Upper lobe of left lung (tissue), 6 donors: ENCODE measurements around the gene LILRB3. TPM values are rescaled to one million over a fixed set of nuclear protein-coding genes. Genes with fewer than 3 reads are reported as not detected.
"Not testable (repeated sequence)": the region's sequence is repeated elsewhere in the genome, so short reads cannot be mapped to it uniquely, and the experiment has no call there.

Source experiments
- ATAC-seq, 2 donors: fragments of 200-7000 bp; cut with Tn5 transposase; one replicate each; pipeline ENCODE4 v1.9.1; 2022; ENCODE audit warnings: mild to moderate bottlenecking in 2 of 2, moderate library complexity in 2 of 2; ENCODE audit not compliant: low FRiP score in 2 of 2
- DNase-seq, 2 donors: peaks; one replicate each; pipeline ENCODE4 v3.0.0-alpha.2; 2019 to 2020
- H3K27ac ChIP-seq, 4 donors: fragments of 200-600 bp; sonication (generic); one replicate each; pipeline ENCODE4 v1.5.1; 2016 to 2019
- H3K27me3 ChIP-seq, 4 donors: fragments of 200-600 bp; sonication (generic); one replicate each; pipeline ENCODE4 v1.5.1; 2017 to 2019
- H3K36me3 ChIP-seq, 4 donors: fragments of 200-600 bp; sonication (generic); one replicate each; pipeline ENCODE4 v1.5.1; 2016 to 2019
- H3K4me1 ChIP-seq, 4 donors: fragments of 200-600 bp; sonication (generic); one replicate each; pipeline ENCODE4 v1.5.1; 2018 to 2019
- H3K4me3 ChIP-seq, 4 donors: fragments of 200-600 bp; sonication (generic); one replicate each; pipeline ENCODE4 v1.5.1; 2017 to 2019; ENCODE audit warnings: mild to moderate bottlenecking in 2 of 4, moderate library complexity in 1 of 4
- H3K9me3 ChIP-seq, 4 donors: fragments of 200-600 bp; sonication (generic); one replicate each; pipeline ENCODE4 v1.5.1; 2018 to 2019
- CTCF ChIP-seq, 6 experiments: fragments of 450-650 bp in 4 of 6; fragments of 200-600 bp in 2 of 6; sonication (generic) in 2 of 6; IDR thresholded peaks; one replicate each; pipeline ENCODE4 v1.5.1; 2016 to 2019; ENCODE audit warnings: antibody characterized with exemption in 6 of 6
- EP300 ChIP-seq, 4 donors: sonication (generic); formaldehyde crosslinking; IDR thresholded peaks; one replicate each; pipeline ENCODE4 v1.5.1; 2017; ENCODE audit warnings: antibody characterized with exemption in 4 of 4, control low read depth in 2 of 4
- POLR2A ChIP-seq, 4 donors: fragments of 450-650 bp; IDR thresholded peaks; one replicate each; pipeline ENCODE4 v1.5.1; 2016 to 2017; ENCODE audit warnings: antibody characterized with exemption in 4 of 4, mild to moderate bottlenecking in 2 of 4
- POLR2AphosphoS5 ChIP-seq, 2 donors: sonication (generic); formaldehyde crosslinking; IDR thresholded peaks; one replicate each; pipeline ENCODE4 v1.5.1; 2017; ENCODE audit warnings: antibody characterized with exemption in 2 of 2
- WGBS, 2 donors: methylation state at CpG; one replicate each; pipeline ENCODE4 v1.1.5; 2017 to 2018; 5-methylcytosine and 5-hydroxymethylcytosine counted together
- total RNA-seq, 6 donors: library from RNA; depleted of rRNA in 4 of 6; stranded (reverse); fragments of >200 nt in 4 of 6; gene quantifications; one replicate each; pipeline versions ENCODE4 v1.1.0 to v1.2.1, GENCODE V29; 2016 to 2021
- donor health status: DM: no; HTN: no; CAD: no; lungs with moderate emphysema.
- donor health status: DM: no; HTN: yes; CAD: no; lungs with severe emphysema.

Gene LILRB3
- total RNA-seq, 6 donors from 2014 or later, result 43.4 to 106 (median 70.7) TPM

GRCh38 chr19:54239491-54240371 is 16.9 kb upstream of the LILRB3 start:
- H3K36me3 ChIP-seq, H3K4me1 ChIP-seq, H3K9me3 ChIP-seq, H3K27me3 ChIP-seq, H3K4me3 ChIP-seq, H3K27ac ChIP-seq, DNase-seq: not testable (repeated sequence)
- ATAC-seq, result peak; percentile 51 to 67
- 76 to 83% methylated on average over 1 to 10 of the region's 21 CpGs for WGBS, 2 donors

GRCh38 chr19:54233941-54234340 is 11.1 kb upstream of the LILRB3 start:
- no peaks in the 10 kb centered on the region for H3K36me3 ChIP-seq
- no peaks in the 10 kb centered on the region for H3K27me3 ChIP-seq
- ATAC-seq, result no peak
- no peak overlapping the region for H3K27ac ChIP-seq
- no peak for DNase-seq
- 71 to 92% methylated on average over 4 to 5 of the region's 5 CpGs for WGBS, 2 donors
- no peak overlapping the region for H3K4me3 ChIP-seq
- no peaks in the 10 kb centered on the region for H3K9me3 ChIP-seq
- H3K4me1 ChIP-seq, result peaks cover 0 to 4% (median 2%) of the 10 kb centered on the region in 4 donors
- TF ChIP-seq CTCF (IDR thresholded peaks at IDR 0.05) (no peak), POLR2A (IDR thresholded peaks at IDR 0.05) (no peak), POLR2AphosphoS5 (IDR thresholded peaks at IDR 0.05) (no peak), EP300 (IDR thresholded peaks at IDR 0.05) (no peak)

- ATAC-seq, result peak; percentile 95 to 97
- 26% methylated on average over 16 to 17 of the region's 21 CpGs for WGBS, 2 donors
- H3K27me3 ChIP-seq, result no peaks in the 10 kb centered on the region
- no peak overlapping the region for H3K4me3 ChIP-seq
- peak; percentile 91 to 93 for DNase-seq
- H3K27ac ChIP-seq, result no peak overlapping the region
- TF ChIP-seq CTCF (IDR thresholded peaks at IDR 0.05) (peak; percentile 87 to 94 (median 92)), EP300 (IDR thresholded peaks at IDR 0.05) (no peak), POLR2A (IDR thresholded peaks at IDR 0.05) (no peak), POLR2AphosphoS5 (IDR thresholded peaks at IDR 0.05) (no peak)
- H3K4me1 ChIP-seq, result peaks cover 0 to 4% (median 2%) of the 10 kb centered on the region in 4 donors
- H3K9me3 ChIP-seq, result no peaks in the 10 kb centered on the region
- H3K36me3 ChIP-seq, result no peaks in the 10 kb centered on the region
Measured at GRCh38 chr19:54231077-54231931, 8.5 kb upstream of the LILRB3 start.

- no peak overlapping the region for H3K27ac ChIP-seq
- no peaks in the 10 kb centered on the region for H3K9me3 ChIP-seq
- H3K4me3 ChIP-seq, result no peak overlapping the region
- DNase-seq (no peak), ATAC-seq (no peak)
- 81 to 84% methylated on average over 7 of the region's 7 CpGs for WGBS, 2 donors
- H3K4me1 ChIP-seq, result peaks cover 0 to 4% (median 2%) of the 10 kb centered on the region in 4 donors
- no peaks in the 10 kb centered on the region for H3K27me3 ChIP-seq
- H3K36me3 ChIP-seq, result no peaks in the 10 kb centered on the region
- TF ChIP-seq POLR2A (IDR thresholded peaks at IDR 0.05) (no peak), POLR2AphosphoS5 (IDR thresholded peaks at IDR 0.05) (no peak), CTCF (IDR thresholded peaks at IDR 0.05) (no peak)
Measured at GRCh38 chr19:54230031-54230430, 7.2 kb upstream of the LILRB3 start.

DNA sequence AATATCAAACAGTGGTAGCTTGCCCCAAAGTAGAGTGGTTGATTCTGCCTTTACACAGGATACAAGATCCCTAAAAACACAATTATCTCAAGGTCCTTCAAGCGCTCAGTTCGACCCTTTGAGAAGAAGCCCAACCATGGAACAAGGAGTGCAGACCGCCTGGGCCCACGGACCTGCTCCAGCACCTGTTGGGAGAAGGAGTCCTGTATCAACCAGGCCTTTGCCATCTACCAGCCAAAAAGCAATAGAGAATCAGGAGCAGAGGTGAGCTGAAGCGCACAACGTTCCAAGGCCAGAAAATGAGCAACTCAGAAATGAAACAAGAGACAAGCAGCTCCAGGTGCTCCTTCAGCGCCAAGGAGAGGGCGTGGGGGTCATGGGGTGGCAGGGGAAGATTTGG is 6.3 kb upstream of the LILRB3 start:
- no peak for DNase-seq
- no peak for ATAC-seq
- WGBS, 2 donors, result 89 to 92% methylated on average over 8 of the region's 8 CpGs
- H3K27ac ChIP-seq, result no peak overlapping the region
- H3K4me1 ChIP-seq, result peaks cover 0 to 4% (median 2%) of the 10 kb centered on the region in 4 donors
- no peaks in the 10 kb centered on the region for H3K27me3 ChIP-seq
- no peak overlapping the region for H3K4me3 ChIP-seq
- no peaks in the 10 kb centered on the region for H3K9me3 ChIP-seq
- no peaks in the 10 kb centered on the region for H3K36me3 ChIP-seq
- TF ChIP-seq CTCF (IDR thresholded peaks at IDR 0.05) (no peak), POLR2AphosphoS5 (IDR thresholded peaks at IDR 0.05) (no peak), EP300 (IDR thresholded peaks at IDR 0.05) (no peak), POLR2A (IDR thresholded peaks at IDR 0.05) (no peak)

GRCh38 chr19:54224619-54225018 is 1.8 kb upstream of the LILRB3 start:
- ATAC-seq, H3K9me3 ChIP-seq, DNase-seq, H3K27ac ChIP-seq, H3K27me3 ChIP-seq, H3K4me1 ChIP-seq, H3K4me3 ChIP-seq, H3K36me3 ChIP-seq: not testable (repeated sequence)
- WGBS, 2 donors, result 73 to 81% methylated on average over 9 to 10 of the region's 10 CpGs

GRCh38 chr19:54223937-54224281 is 1.1 kb upstream of the LILRB3 start:
- not testable (repeated sequence) for DNase-seq, H3K4me1 ChIP-seq, H3K36me3 ChIP-seq, H3K9me3 ChIP-seq, H3K4me3 ChIP-seq, H3K27me3 ChIP-seq
- WGBS, 2 donors, result 43 to 55% methylated on average over 5 of the region's 5 CpGs
- ATAC-seq, result peak in 1 of 2 donors; percentile 20
- peak overlapping the region in 2 of 4 donors; percentile 86 to 87 for H3K27ac ChIP-seq
